Activated CD4-positive, alpha-beta T cell treated with anti-CD3 and anti-CD28 coated beads, Interleukin-2, amount 50 U/mL, for 16 hours (primary cell): Measurements from ENCODE around the gene SEL1L3.

Experiments used
- DNase-seq: peaks from one replicate; pipeline ENCODE4 v3.0.0-alpha.2; 2020

SEL1L3 gene

GRCh38 chr4:25727711-25728493 lies 134.9 kb downstream of the SEL1L3 start:
- DNase-seq: no peak

DNA sequence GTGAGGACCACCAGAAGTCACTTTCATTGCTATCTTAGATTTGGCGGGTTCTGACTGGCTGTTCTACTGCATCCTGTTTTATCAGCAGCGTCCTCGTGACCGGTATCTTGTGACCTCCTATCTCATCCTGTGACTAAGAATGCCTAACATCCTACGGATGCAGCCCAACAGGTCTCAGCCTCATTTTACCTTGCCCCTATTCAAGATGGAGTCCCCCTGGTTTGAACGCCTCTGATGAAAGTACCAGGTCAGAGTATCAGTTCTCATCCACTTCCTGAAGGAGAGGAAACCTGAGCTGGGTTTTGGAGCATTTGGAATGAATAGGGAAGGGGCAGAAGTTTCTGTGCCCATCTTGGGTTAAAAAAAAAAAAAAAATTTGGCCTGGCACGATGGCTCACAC lies 136.9 kb downstream of the SEL1L3 start:
- no peak for DNase-seq

DNA sequence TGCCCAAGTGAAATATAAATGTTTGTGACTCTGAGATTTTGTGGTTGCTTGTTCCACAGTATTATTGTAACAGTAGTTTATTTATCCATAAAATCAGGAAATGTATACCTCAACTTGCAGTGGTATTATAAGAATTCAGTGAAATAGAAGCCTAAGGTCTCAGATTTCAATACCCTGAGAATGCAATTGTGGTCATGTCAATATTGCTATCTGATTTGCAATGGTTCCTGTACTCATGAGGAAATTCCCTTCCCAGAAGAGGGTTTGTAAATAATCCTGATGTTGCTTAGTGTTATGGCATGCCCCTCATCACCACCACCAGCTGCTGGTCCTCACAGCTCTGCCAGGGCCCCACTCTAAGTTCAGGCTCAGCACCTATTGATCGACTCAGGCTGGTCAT lies 139.4 kb downstream of the SEL1L3 start:
- no peak for DNase-seq

DNA sequence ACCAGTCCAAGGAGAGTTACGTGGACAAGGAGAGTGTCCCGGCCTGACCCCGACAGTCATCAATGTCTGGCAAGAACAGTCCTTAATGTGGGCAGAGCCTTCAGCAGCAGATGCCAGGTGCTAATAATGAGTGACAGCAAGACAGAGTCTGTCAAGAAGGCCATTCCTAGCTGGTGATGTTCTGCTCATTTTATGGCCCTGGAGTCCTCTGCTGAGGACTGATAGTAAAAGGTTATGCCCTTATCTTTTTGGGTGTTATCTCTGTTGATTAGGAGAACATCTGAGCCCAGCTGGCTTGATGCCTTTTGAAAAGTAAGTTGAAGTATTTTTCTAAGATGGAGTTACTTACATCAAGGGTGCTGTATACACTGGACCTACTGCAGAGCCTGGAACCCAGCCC lies 139.8 kb downstream of the SEL1L3 start:
- no peak for DNase-seq

- DNase-seq: no peak
These were observed 149.0 kb downstream of the SEL1L3 start for GRCh38 chr4:25713812-25714211.

- no peak for DNase-seq
These were observed 150.2 kb downstream of the SEL1L3 start for GRCh38 chr4:25712611-25713010.

GRCh38 chr4:25710637-25711036 lies 152.2 kb downstream of the SEL1L3 start:
- DNase-seq: no peak

DNA sequence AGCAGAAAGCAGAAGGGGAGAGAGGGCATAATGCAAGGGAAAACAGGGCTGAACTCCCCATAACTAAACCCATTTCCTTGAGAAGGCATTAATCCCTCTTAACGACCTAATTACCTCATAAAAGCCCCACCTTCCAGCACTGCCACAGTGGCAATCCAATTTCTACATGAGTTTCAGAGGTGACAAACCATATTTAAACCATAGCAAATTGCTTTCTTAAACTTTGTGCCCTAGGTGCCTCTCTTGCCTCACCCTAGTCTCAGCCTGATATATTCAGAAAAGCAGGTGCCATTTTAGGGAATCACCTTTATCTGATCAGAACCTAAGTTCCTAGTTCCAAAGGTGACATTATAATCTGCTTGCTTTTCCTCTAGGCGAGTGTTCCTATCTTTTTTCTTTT lies 158.3 kb downstream of the SEL1L3 start:
- DNase-seq: no peak

DNA sequence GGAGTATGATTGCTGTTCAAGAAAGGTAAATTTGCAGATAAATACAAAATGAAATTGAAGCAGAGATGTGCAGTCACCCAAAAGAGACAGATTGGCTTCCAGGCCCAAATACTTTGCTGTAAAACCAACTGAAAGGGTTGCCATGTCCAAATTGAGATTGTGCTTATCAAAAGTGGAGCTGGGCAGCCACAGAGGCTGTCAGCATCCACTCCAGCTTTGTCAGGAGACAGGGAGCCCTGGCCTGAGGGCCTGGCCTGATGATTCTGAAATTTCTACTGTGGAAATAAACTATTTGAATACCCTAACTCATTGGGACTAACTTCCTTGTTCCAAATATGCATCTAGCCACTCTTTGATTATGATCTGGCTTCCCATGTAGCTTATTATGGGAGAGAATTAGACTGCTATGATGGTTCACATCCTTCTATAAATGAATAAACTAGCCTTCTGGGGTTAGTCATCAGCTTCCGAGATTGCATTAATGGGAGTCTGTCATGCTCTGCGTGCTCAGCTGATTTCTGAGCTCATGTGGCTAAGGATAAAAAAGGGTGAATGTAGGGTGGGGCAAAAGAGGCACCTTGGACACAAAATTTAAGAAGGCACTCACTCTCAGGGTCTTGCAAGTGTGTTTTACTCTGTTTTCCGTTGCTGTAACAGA lies 158.9 kb downstream of the SEL1L3 start:
- no peak for DNase-seq

DNA sequence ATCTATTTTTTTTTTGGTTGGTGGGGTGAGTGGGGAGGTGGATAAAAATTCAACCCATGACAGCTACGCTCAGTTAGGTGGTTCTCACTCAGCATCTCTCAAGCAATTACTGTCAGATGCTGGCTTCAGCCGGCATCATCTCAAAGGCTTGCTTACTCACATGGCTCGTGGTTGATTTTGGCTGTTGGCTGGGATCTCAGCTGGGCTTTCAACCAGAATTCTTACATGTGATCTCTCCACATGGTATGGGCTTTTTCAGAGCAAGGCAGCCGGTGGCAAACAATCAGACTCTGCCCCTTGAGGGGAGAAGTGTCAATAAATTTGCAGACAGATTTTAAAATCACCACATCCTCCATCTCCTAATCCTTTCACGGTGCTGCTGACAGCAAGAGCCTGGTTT lies 159.9 kb downstream of the SEL1L3 start:
- DNase-seq: no peak

DNA sequence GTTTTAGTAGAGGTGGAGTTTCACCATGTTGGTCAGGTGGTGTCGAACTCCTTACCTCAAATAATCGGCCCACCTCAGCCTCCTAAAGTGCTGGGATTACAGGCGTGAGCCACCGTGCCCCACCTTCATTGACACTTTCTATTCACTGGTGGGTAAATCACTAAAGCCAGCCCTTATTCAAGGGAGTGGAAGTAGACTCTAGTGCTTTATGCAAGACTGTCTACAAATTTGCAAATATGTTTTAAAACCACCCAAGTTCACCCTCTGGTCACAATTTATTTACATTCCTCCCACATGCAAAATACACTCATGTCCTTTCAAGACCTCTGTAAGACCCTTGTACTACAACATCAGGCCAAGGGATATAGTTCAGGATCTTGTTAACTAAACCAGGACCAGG lies 162.1 kb downstream of the SEL1L3 start:
- no peak for DNase-seq

DNA sequence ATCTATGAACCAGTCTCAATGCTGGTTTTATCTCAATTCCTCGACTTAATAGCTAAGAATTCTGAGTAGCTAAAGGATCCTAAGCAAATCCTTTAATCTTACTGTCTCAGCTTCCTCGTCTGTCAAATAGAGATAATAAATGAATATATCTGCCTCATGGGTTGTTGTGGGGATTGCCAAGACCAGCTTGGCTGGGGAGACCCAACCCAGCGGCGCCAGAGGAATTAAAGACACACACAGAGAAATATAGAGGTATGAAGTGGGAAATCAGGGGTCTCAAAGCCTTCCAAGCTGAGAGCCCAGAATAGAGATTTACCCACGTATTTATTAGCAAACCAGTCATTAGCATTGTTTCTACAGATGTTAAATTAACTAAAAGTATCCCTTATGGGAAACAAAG lies 165.3 kb downstream of the SEL1L3 start:
- DNase-seq: no peak
